Transverse colon (tissue), 4 donors: ENCODE data around the gene EDARADD. TPM values are rescaled to one million over a fixed set of nuclear protein-coding genes. Genes with fewer than 3 reads are reported as not detected.

Experiments used
- DNase-seq: peaks from one replicate; pipeline ENCODE4 v3.0.0-alpha.2; 2019
- H3K27ac ChIP-seq, 4 donors: fragments of 200-600 bp; sonication (generic); 2 replicates each; pipeline ENCODE4 v1.5.1; 2016 to 2018; ENCODE audit warnings: inconsistent platforms in 4 of 4
- H3K27me3 ChIP-seq: fragments of 200-600 bp; sonication (generic); 2 replicates; pipeline ENCODE4 v1.5.1; 2017; ENCODE audit warnings: inconsistent platforms
- H3K36me3 ChIP-seq, 4 donors: fragments of 200-600 bp; sonication (generic); 2 replicates each; pipeline ENCODE4 v1.5.1; 2017 to 2019; ENCODE audit warnings: inconsistent platforms in 4 of 4
- H3K4me1 ChIP-seq, 4 donors: fragments of 200-600 bp; sonication (generic); 2 replicates each; pipeline ENCODE4 v1.5.1; 2017 to 2020; ENCODE audit warnings: inconsistent platforms in 4 of 4
- H3K4me3 ChIP-seq, 4 donors: fragments of 200-600 bp; sonication (generic); 1 replicate in 1 of 4; 2 replicates in 3 of 4; pipeline versions ENCODE4 v1.5.1 to v1.6.1; 2017 to 2019; ENCODE audit warnings: inconsistent platforms in 4 of 4
- H3K9me3 ChIP-seq, 2 donors: fragments of 200-600 bp; sonication (generic); 2 replicates each; pipeline ENCODE4 v1.5.1; 2017 to 2019; ENCODE audit warnings: inconsistent platforms in 2 of 2
- EP300 ChIP-seq: sonication (generic); formaldehyde crosslinking; IDR thresholded peaks from one replicate; pipeline ENCODE4 v1.6.1; 2017; ENCODE audit warnings: antibody characterized with exemption, low read depth
- POLR2A ChIP-seq: fragments of 450-650 bp; IDR thresholded peaks from one replicate; pipeline ENCODE4 v1.6.1; 2016; ENCODE audit warnings: antibody characterized with exemption, mild to moderate bottlenecking, moderate library complexity
- POLR2AphosphoS5 ChIP-seq, 3 donors: sonication (generic); formaldehyde crosslinking; IDR thresholded peaks; one replicate each; pipeline ENCODE4 v1.6.1; 2016; ENCODE audit warnings: antibody characterized with exemption in 3 of 3
- WGBS, 2 donors: methylation state at CpG; one replicate each; pipeline ENCODE4 v1.1.5; 2018; ENCODE audit warnings: low coverage in 1 of 2; 5-methylcytosine and 5-hydroxymethylcytosine counted together
- in situ Hi-C, 4 donors: fragments of 200-750 bp; cut with MboI; loops; one replicate each; pipeline versions ENCODE4 v1.15.0 to v1.15.1; 2017; ENCODE audit warnings: low sequenced_read_pairs in 3 of 4, low pct_ligation_motif_present in 1 of 4, low pct_unique_long_range_greater_than_20kb in 1 of 4
- intact Hi-C: fragments of 100-400 bp; cut with DNase I; formaldehyde crosslinking; loops from one replicate; pipeline ENCODE4 v1.15.1; 2023; ENCODE audit warnings: low total_unique reads
- total RNA-seq, 4 donors: library from RNA; depleted of rRNA; stranded (reverse); fragments of >200 nt; gene quantifications; one replicate each; pipeline ENCODE4 v1.1.0, GENCODE V29; 2016
- TF ChIP-seq, protein P1 (sequence below), 5 experiments: fragments of 200-600 bp in 3 of 5; fragments of 450-650 bp in 2 of 5; sonication (generic) in 3 of 5; IDR thresholded peaks; 1 replicate in 2 of 5; 2 replicates in 3 of 5; pipeline ENCODE4 v1.5.1; 2016 to 2017; ENCODE audit warnings: antibody characterized with exemption in 5 of 5, inconsistent platforms in 3 of 5, mild to moderate bottlenecking in 2 of 5, moderate library complexity in 1 of 5

Gene EDARADD
- total RNA-seq, 4 donors from 2014 or later = 0.27 to 0.79 TPM; not detected in 2

DNA sequence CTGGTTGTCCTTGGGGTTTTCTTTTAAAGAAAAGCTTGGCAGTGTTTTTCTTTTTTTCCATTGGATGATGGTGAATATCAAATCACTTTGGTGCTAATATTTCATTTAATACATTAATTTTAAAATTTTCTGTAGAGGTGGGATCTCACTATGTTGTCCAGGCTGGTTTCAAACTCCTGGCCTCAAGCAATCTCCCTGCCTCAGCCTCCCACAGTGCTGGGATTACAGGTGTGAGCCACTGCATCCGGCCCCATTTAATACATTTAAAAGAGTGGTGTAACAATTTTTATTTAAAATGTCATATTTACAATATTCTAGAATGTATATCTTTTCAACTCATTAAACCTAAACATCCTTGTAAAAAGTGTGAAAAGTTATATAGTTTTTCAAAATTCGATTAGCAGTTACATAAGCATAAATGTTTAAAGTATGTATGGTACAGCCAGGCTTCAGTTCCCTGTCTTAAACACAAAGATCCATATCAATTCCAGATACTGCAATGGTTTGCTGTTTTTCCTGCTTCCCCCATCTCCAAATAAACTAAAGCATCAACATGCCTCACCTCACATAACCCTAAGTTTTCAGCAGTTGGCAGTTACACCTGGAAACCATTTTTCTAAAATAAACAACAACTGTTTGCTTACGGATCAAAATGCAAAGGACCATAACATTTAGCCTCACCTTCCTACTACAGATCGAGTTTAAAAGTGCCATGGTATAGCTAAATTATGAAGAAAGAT is 120.8 kb downstream of the EDARADD start:
- Histone ChIP-seq H3K27ac (no peak overlapping the region), H3K9me3 (no peaks in the 10 kb centered on the region), H3K36me3 (no peaks in the 10 kb centered on the region), H3K4me3 (no peak overlapping the region), H3K4me1 (peaks cover 0 to 13% (median 6%) of the 10 kb centered on the region in 4 donors), H3K27me3 (no peaks in the 10 kb centered on the region)
- intact Hi-C loops = no loop called here
- no peak for TF ChIP-seq EP300
- TF ChIP-seq, protein P1, sequence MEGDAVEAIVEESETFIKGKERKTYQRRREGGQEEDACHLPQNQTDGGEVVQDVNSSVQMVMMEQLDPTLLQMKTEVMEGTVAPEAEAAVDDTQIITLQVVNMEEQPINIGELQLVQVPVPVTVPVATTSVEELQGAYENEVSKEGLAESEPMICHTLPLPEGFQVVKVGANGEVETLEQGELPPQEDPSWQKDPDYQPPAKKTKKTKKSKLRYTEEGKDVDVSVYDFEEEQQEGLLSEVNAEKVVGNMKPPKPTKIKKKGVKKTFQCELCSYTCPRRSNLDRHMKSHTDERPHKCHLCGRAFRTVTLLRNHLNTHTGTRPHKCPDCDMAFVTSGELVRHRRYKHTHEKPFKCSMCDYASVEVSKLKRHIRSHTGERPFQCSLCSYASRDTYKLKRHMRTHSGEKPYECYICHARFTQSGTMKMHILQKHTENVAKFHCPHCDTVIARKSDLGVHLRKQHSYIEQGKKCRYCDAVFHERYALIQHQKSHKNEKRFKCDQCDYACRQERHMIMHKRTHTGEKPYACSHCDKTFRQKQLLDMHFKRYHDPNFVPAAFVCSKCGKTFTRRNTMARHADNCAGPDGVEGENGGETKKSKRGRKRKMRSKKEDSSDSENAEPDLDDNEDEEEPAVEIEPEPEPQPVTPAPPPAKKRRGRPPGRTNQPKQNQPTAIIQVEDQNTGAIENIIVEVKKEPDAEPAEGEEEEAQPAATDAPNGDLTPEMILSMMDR (IDR thresholded peaks at IDR 0.05) = no peak
- no peak for TF ChIP-seq POLR2AphosphoS5 (IDR thresholded peaks at IDR 0.05)
- TF ChIP-seq POLR2A = no peak
- WGBS, 2 donors = 52 to 61% methylated on average over 4 of the region's 4 CpGs
- in situ Hi-C loops = no loop called here
- no peak for DNase-seq

DNA sequence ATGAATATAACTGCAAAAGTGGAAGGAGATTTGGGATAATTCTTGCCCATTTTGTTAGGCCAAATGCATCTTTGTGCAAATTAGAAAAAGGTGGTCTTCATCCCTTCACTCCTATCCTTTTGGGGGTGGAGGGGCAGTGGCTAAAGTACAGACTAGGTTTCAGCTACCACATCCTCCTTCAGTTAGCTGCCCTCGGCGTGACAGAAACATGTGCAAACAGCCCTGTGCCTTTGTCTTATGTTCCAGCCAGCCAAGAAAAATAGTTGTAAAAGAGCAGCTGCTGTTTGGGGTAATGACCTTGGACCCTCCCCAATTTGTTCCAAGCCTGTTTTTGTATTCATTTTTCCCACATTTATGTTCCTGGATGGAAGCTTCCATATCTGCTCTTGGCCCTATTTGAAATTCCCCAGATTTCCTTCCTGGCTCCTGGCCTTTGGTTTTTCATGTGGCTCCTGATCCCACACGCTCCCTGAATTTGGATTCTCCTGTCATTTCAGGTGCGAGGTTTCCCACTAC is 121.4 kb downstream of the EDARADD start:
- in situ Hi-C loops (no loop called here), intact Hi-C loops (no loop called here)
- no peak overlapping the region for H3K4me3 ChIP-seq
- DNase-seq = no peak
- H3K36me3 ChIP-seq = no peaks in the 10 kb centered on the region
- WGBS, 2 donors = 52 to 56% methylated on average over 2 to 4 of the region's 4 CpGs
- no peak overlapping the region for H3K27ac ChIP-seq
- H3K27me3 ChIP-seq = no peaks in the 10 kb centered on the region
- H3K4me1 ChIP-seq = peaks cover 0 to 9% (median 3%) of the 10 kb centered on the region in 4 donors
- no peaks in the 10 kb centered on the region for H3K9me3 ChIP-seq
- TF ChIP-seq, protein P1 (IDR thresholded peaks at IDR 0.05) = no peak
- TF ChIP-seq POLR2AphosphoS5 (IDR thresholded peaks at IDR 0.05) (no peak), EP300 (no peak), POLR2A (no peak)

DNA sequence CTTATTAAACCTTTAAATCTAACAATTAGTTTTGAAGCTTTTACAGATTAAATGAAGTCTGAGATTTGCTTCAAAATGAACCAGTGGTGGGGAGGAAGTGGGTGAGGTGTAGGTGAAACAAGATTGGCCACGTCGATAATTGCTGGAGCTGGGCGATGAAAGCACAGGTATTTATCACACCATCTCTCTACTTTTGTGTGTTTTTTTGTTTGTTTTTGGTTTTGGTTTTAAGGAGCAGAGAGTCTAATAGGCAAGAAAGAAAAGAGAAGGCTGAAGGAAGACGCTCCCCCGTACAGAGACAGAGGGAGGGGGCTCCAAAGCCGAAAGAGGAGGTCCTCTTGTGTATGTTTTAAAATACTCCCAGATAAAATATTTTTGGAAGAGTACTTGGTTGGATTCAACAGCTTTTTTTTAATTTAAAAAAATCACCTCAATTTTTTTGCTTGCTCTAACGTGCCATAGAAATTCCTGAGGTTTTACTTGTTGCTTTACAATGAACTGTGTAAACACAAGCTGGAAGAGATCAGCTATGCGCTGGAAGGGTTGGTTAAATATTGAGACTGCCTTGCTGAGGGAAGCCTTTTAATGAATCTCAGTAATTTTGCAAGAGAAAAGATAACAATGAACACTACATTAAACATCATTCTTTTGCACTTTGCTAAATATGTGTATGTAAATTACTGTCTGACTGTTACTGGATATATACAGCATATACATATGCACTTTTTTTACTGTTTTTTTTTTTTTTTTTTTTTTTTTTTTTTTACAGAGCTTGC is 123.0 kb downstream of the EDARADD start:
- Histone ChIP-seq H3K4me1 (peaks cover 0 to 9% (median 3%) of the 10 kb centered on the region in 4 donors), H3K27me3 (no peaks in the 10 kb centered on the region), H3K9me3 (no peaks in the 10 kb centered on the region), H3K4me3 (no peak overlapping the region), H3K36me3 (no peaks in the 10 kb centered on the region), H3K27ac (no peak overlapping the region)
- 25 to 30% methylated on average over 8 of the region's 8 CpGs for WGBS, 2 donors
- in situ Hi-C loops = no loop called here
- intact Hi-C loops = no loop called here
- no peak for TF ChIP-seq EP300
- TF ChIP-seq, protein P1 (IDR thresholded peaks at IDR 0.05) = no peak
- no peak for TF ChIP-seq POLR2A
- no peak for TF ChIP-seq POLR2AphosphoS5 (IDR thresholded peaks at IDR 0.05)
- DNase-seq = no peak

DNA sequence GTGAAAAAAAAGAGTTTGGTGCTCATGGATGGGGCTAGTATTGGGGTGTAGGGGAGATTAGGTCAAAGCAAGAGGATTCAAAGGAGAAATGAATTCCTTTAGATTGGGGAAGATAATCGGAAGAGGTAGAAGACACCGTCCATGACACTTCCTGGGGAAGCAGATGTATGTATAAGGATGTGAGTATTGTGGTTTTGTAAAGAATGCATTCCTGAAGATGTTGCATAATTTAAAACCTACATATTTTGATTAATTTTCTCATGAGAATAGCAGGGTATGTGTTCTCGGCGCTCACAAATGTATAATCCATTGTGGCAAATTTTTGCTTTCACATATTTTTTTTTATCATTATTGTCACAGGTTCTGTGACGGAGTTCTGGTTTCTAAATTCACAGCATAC is 124.2 kb downstream of the EDARADD start:
- TF ChIP-seq EP300 = no peak
- TF ChIP-seq, protein P1 (IDR thresholded peaks at IDR 0.05) = no peak
- TF ChIP-seq POLR2AphosphoS5 (IDR thresholded peaks at IDR 0.05) = no peak
- no peak for TF ChIP-seq POLR2A

More for the DNA sequence above, 124.2 kb downstream of the EDARADD start:
- no peaks in the 10 kb centered on the region for H3K36me3 ChIP-seq
- peaks cover 0 to 16% (median 6%) of the 10 kb centered on the region in 4 donors for H3K4me1 ChIP-seq
- no peaks in the 10 kb centered on the region for H3K9me3 ChIP-seq
- WGBS, 2 donors = 66 to 86% methylated on average over 5 of the region's 5 CpGs
- intact Hi-C loops = no loop called here
- no peak for DNase-seq
- H3K27ac ChIP-seq = no peak overlapping the region
- no peak overlapping the region for H3K4me3 ChIP-seq
- H3K27me3 ChIP-seq = no peaks in the 10 kb centered on the region
- in situ Hi-C loops = no loop called here
